H1 (cell line): ENCODE results near the gene ZBTB20. TPM values are rescaled to one million over a fixed set of nuclear protein-coding genes. Genes with fewer than 3 reads are reported as not detected.

ENCODE experiments used
- BACH1 ChIP-seq: IDR thresholded peaks from 2 replicates; pipeline ENCODE4 v1.6.1; 2012; ENCODE audit warnings: low read length, improper control_type of control experiment
- BRCA1 ChIP-seq: IDR thresholded peaks from 2 replicates; pipeline ENCODE4 v1.6.1; 2012; ENCODE audit warnings: low read depth, low read length, improper control_type of control experiment
- CBX8 ChIP-seq: fragments of 300-800, 300-1000 bp; sonication (generic); IDR thresholded peaks from 2 replicates; pipeline ENCODE4 v1.7.1; 2016; ENCODE audit warnings: low read depth, low read length, borderline replicate concordance
- CHD1 ChIP-seq: IDR thresholded peaks from 2 replicates; pipeline ENCODE4 v1.6.1; 2012; ENCODE audit warnings: low read depth, low read length, improper control_type of control experiment
- CHD2 ChIP-seq: IDR thresholded peaks from 2 replicates; pipeline ENCODE4 v1.6.1; 2012; ENCODE audit warnings: low read length, improper control_type of control experiment
- CHD7 ChIP-seq: fragments of 300-600 bp; sonication (generic); IDR thresholded peaks from 2 replicates; pipeline ENCODE4 v1.7.1; 2012; ENCODE audit warnings: low read length, moderate library complexity, mild to moderate bottlenecking, inconsistent platforms; ENCODE audit not compliant: insufficient replicate concordance
- E2F6 ChIP-seq: IDR thresholded peaks from 2 replicates; pipeline ENCODE4 v1.6.1; 2012; ENCODE audit warnings: inconsistent platforms
- NRF1 ChIP-seq: IDR thresholded peaks from 2 replicates; pipeline ENCODE4 v1.6.1; 2011; ENCODE audit warnings: mild to moderate bottlenecking, low read depth, low read length, improper control_type of control experiment
- RFX5 ChIP-seq: IDR thresholded peaks from 2 replicates; pipeline ENCODE4 v1.6.1; 2011; ENCODE audit warnings: low read depth, low read length, improper control_type of control experiment, borderline replicate concordance
- polyA plus RNA-seq, 7 experiments: library from polyadenylated mRNA; depleted of rRNA in 3 of 7; stranded (reverse) in 5 of 7; unstranded in 2 of 7; fragments of >200 nt in 5 of 7; fragments of 200-250 nt in 2 of 7; gene quantifications; 1 replicate in 5 of 7; 2 replicates in 1 of 7; 4 replicates in 1 of 7; pipeline versions ENCODE4 v1.2.1 to v1.2.3, GENCODE V29; 2011 to 2013; ENCODE audit warnings: missing spikeins in 2 of 7, mixed read lengths in 2 of 7
- total RNA-seq: library from RNA; stranded (reverse); fragmentation: NEBNext Ultra II Directional; extraction: Animal tissue kit (Norgen Biotek cat#: 25700); gene quantifications from 2 replicates; pipeline ENCODE4 v1.2.1, GENCODE V29; 2021

The ZBTB20 gene
- total and polyA plus RNA-seq, 2 of the 8 experiments (the other 6 are each of a cell fraction or from before 2014, with no cell fraction given): 0.35 to 1.3 TPM

- TF ChIP-seq CHD7: no peak
- no peak for TF ChIP-seq E2F6
- no peak for TF ChIP-seq RFX5
- no peak for TF ChIP-seq CBX8
- no peak for TF ChIP-seq BACH1
- no peak for TF ChIP-seq NRF1
- TF ChIP-seq CHD1: no peak
- no peak for TF ChIP-seq BRCA1
- no peak for TF ChIP-seq CHD2
Measured at GRCh38 chr3:114675104-114675503, 472.0 kb downstream of the ZBTB20 start (continued).
